IMR-90 (cell line): Measurements from ENCODE around the gene FGD5. TPM values are rescaled to one million over a fixed set of nuclear protein-coding genes. Genes with fewer than 3 reads are reported as not detected.

Experiments
- ATAC-seq: fragments of 200-7000 bp; cut with Tn5 transposase; 2 replicates; pipeline ENCODE4 v1.9.1; 2020; ENCODE audit warnings: low read depth, mild to moderate bottlenecking, moderate library complexity
- BruUV-seq: library from RNA; stranded (reverse); fragments of 400-500 nt; replicated peaks from 2 replicates; lab custom pipeline; 2021; lab: Mats Ljungman, UMichigan
- CTCF ChIA-PET: fragments of 300-600 bp; formaldehyde crosslinking; extraction: SDS; loops from one replicate; lab custom pipeline; 2021; ENCODE audit warnings: antibody characterized with exemption; lab: Yijun Ruan, JAX
- POLR2A ChIA-PET: fragments of 300-600 bp; sonication (Branson Sonifier 250); formaldehyde crosslinking; loops from one replicate; lab custom pipeline; 2022; ENCODE audit warnings: antibody characterized with exemption; ENCODE audit not compliant: unreplicated experiment; lab: Charles Lee
- DNase-seq: peaks from one replicate; pipeline ENCODE4 v3.0.0; 2013
- H2AFZ ChIP-seq: replicated peaks from 2 replicates; pipeline ENCODE3; 2013; ENCODE audit warnings: low read length, mild to moderate bottlenecking; ENCODE audit not compliant: poor library complexity
- H2AK5ac ChIP-seq: 2 replicates; pipeline ENCODE4 v1.6.1; 2013; ENCODE audit warnings: low read depth, low read length, inconsistent platforms
- H2AK9ac ChIP-seq: replicated peaks from 2 replicates; pipeline ENCODE3; 2013; ENCODE audit warnings: mild to moderate bottlenecking, low read depth, low read length, moderate library complexity; ENCODE audit not compliant: poor library complexity
- H2BK120ac ChIP-seq: 2 replicates; pipeline ENCODE4 v1.6.1; 2013; ENCODE audit warnings: low read depth, low read length, inconsistent platforms
- H2BK15ac ChIP-seq: 3 replicates; pipeline ENCODE4 v1.6.1; 2013; ENCODE audit warnings: low read depth, low read length, inconsistent platforms
- H2BK20ac ChIP-seq: 2 replicates; pipeline ENCODE4 v1.6.1; 2013; ENCODE audit warnings: low read depth, mild to moderate bottlenecking, inconsistent platforms, low read length, moderate library complexity
- H2BK5ac ChIP-seq: 2 replicates; pipeline ENCODE4 v1.6.1; 2013; ENCODE audit warnings: mild to moderate bottlenecking, low read depth, low read length, inconsistent platforms; ENCODE audit not compliant: poor library complexity, severe bottlenecking
- H3K14ac ChIP-seq: replicated peaks from 2 replicates; pipeline ENCODE4 v1.6.1; 2013; ENCODE audit warnings: low read depth, low read length, inconsistent platforms
- H3K18ac ChIP-seq: 2 replicates; pipeline ENCODE4 v1.6.1; 2013; ENCODE audit warnings: low read depth, low read length, control low read depth
- H3K23ac ChIP-seq: 2 replicates; pipeline ENCODE4 v1.6.1; 2013; ENCODE audit warnings: low read depth, low read length, inconsistent platforms
- H3K27ac ChIP-seq: 2 replicates; pipeline ENCODE4 v1.5.1; 2013; ENCODE audit warnings: mild to moderate bottlenecking, control low read depth, low read length; ENCODE audit not compliant: insufficient read depth
- H3K27me3 ChIP-seq: 2 replicates; pipeline ENCODE4 v1.6.1; 2013; ENCODE audit warnings: low read length; ENCODE audit not compliant: control insufficient read depth, insufficient read depth
- H3K36me3 ChIP-seq: 2 replicates; pipeline ENCODE4 v1.6.1; 2013; ENCODE audit warnings: low read length, mixed read lengths; ENCODE audit not compliant: control insufficient read depth, insufficient read depth
- H3K4ac ChIP-seq: 2 replicates; pipeline ENCODE4 v1.6.1; 2013; ENCODE audit warnings: low read depth, low read length, inconsistent platforms
- H3K4me1 ChIP-seq: 2 replicates; pipeline ENCODE4 v1.6.1; 2013; ENCODE audit warnings: low read length, mixed read lengths; ENCODE audit not compliant: control insufficient read depth, insufficient read depth
- H3K4me2 ChIP-seq: 2 replicates; pipeline ENCODE4 v1.6.1; 2013; ENCODE audit warnings: low read depth, mild to moderate bottlenecking, control low read depth, low read length, moderate library complexity
- H3K4me3 ChIP-seq: 2 replicates; pipeline ENCODE4 v1.5.1; 2013; ENCODE audit warnings: low read depth, mild to moderate bottlenecking, control low read depth, low read length, moderate library complexity; ENCODE audit not compliant: insufficient read depth
- H3K56ac ChIP-seq: 2 replicates; pipeline ENCODE4 v1.6.1; 2013; ENCODE audit warnings: low read length, inconsistent platforms; ENCODE audit not compliant: insufficient read depth; ENCODE audit errors: extremely low read depth
- H3K79me1 ChIP-seq, 2 experiments: 2 replicates each; pipeline ENCODE4 v1.6.1; 2013; ENCODE audit warnings: low read length in 2 of 2, inconsistent platforms in 1 of 2, low read depth in 1 of 2
- H3K9ac ChIP-seq: 2 replicates; pipeline ENCODE4 v1.6.1; 2013; ENCODE audit warnings: low read depth, low read length, control low read depth
- H3K9me1 ChIP-seq: 2 replicates; pipeline ENCODE4 v1.6.1; 2013; ENCODE audit warnings: low read length, inconsistent platforms; ENCODE audit not compliant: insufficient read depth
- H3K9me3 ChIP-seq: 2 replicates; pipeline ENCODE4 v1.6.1; 2013; ENCODE audit warnings: low read length; ENCODE audit not compliant: control insufficient read depth, insufficient read depth
- H4K20me1 ChIP-seq: 2 replicates; pipeline ENCODE4 v1.6.1; 2013; ENCODE audit warnings: low read length, inconsistent platforms; ENCODE audit not compliant: insufficient read depth
- H4K5ac ChIP-seq: 2 replicates; pipeline ENCODE4 v1.6.1; 2013; ENCODE audit warnings: mild to moderate bottlenecking, low read depth, low read length, control low read depth
- H4K8ac ChIP-seq, 2 experiments: 2 replicates each; pipeline ENCODE4 v1.6.1; 2013; ENCODE audit warnings: low read depth in 2 of 2, low read length in 2 of 2, control low read depth in 1 of 2, inconsistent platforms in 1 of 2
- H4K91ac ChIP-seq: 2 replicates; pipeline ENCODE4 v1.6.1; 2013; ENCODE audit warnings: low read depth, low read length, inconsistent platforms; ENCODE audit not compliant: insufficient read depth
- MAFK ChIP-seq: IDR thresholded peaks from 2 replicates; pipeline ENCODE4 v1.6.1; 2012; ENCODE audit warnings: low read depth, low read length, improper control_type of control experiment
- MXI1 ChIP-seq: IDR thresholded peaks from 2 replicates; pipeline ENCODE4 v1.6.1; 2012; ENCODE audit warnings: low read depth, mild to moderate bottlenecking, low read length, moderate library complexity, borderline replicate concordance
- USF2 ChIP-seq: fragments of 150-350 bp; IDR thresholded peaks from 2 replicates; pipeline ENCODE4 v1.6.1; 2017; ENCODE audit warnings: mild to moderate bottlenecking, antibody characterized with exemption, low read length, low read depth
- WGBS, 2 experiments: methylation state at CpG; one replicate each; pipeline versions ENCODE4 v1.1.5 to v1.1.7; 2013; ENCODE audit warnings: missing lambda C conversion rate in 2 of 2; ENCODE audit not compliant: insufficient read length in 1 of 2; ENCODE audit errors: extremely low coverage in 2 of 2; 5-methylcytosine and 5-hydroxymethylcytosine counted together
- dilution Hi-C: fragments of 300-500 bp; cut with HindIII; formaldehyde crosslinking; loops from one replicate; pipeline ENCODE4 v1.14.3; 2018; ENCODE audit warnings: low sequenced_read_pairs; ENCODE audit not compliant: unreplicated experiment
- in situ Hi-C: fragments of 300-500 bp; cut with MboI; formaldehyde crosslinking; loops from 3 replicates; pipeline ENCODE4 v1.14.3; 2019; ENCODE audit warnings: low sequenced_read_pairs, inconsistent platforms, mixed read lengths
- intact Hi-C: fragments of 100-400 bp; cut with micrococcal nuclease; formaldehyde crosslinking; loops from 2 replicates; pipeline ENCODE4 v1.10.0; 2022
- polyA plus RNA-seq, 3 experiments: library from polyadenylated mRNA; depleted of rRNA; stranded (reverse); fragments of >200 nt; gene quantifications; 2 replicates each; pipeline ENCODE4 v1.2.3, GENCODE V29; 2012; ENCODE audit warnings: low replicate concordance in 1 of 3
- total RNA-seq: library from RNA; depleted of rRNA; stranded (reverse); fragments of >200 nt; gene quantifications from 2 replicates; pipeline ENCODE4 v1.2.3, GENCODE V29; 2012

Gene FGD5
- total and polyA plus RNA-seq, 2 of the 4 experiments (the other 2 are of a cell fraction): not detected

- Histone ChIP-seq H4K8ac (no peak overlapping the region), H4K20me1 (no peaks in the 10 kb centered on the region), H2BK15ac (no peak overlapping the region), H2AK5ac (no peak overlapping the region), H3K27me3 (no peaks in the 10 kb centered on the region), H2AK9ac (no peak overlapping the region), H3K18ac (no peak overlapping the region), H3K79me1 (peaks cover 41 to 53% of the 10 kb centered on the region in 2 experiments), H4K91ac (no peak overlapping the region), H2BK5ac (no peak overlapping the region), H2AFZ (no peak overlapping the region), H3K23ac (no peak overlapping the region), H3K27ac (no peak overlapping the region), H3K36me3 (peaks cover 5% of the 10 kb centered on the region), H3K4me3 (no peak overlapping the region), H2BK20ac (no peak overlapping the region), H3K4ac (no peak overlapping the region), H4K5ac (no peak overlapping the region), H3K9ac (no peak overlapping the region), H3K4me2 (no peak overlapping the region), H3K14ac (no peak overlapping the region), H3K9me3 (no peaks in the 10 kb centered on the region), H3K9me1 (peaks cover 9% of the 10 kb centered on the region; the same call in 1 of the 2 replicates), H3K4me1 (no peaks in the 10 kb centered on the region), H3K56ac (no peak overlapping the region), H2BK120ac (no peak overlapping the region)
- no peak for ATAC-seq
- no peak for DNase-seq
- in situ Hi-C loops: no loop called here
- WGBS, 2 experiments: no CpG with 5 or more reads among the region's 2 CpGs
- CTCF ChIA-PET: no interaction called here
- dilution Hi-C loops: no loop called here
- no TSS peak for BruUV-seq
- POLR2A ChIA-PET: no interaction called here
- intact Hi-C loops: no loop called here
- TF ChIP-seq MAFK (no peak), USF2 (no peak), MXI1 (no peak)
These were observed 131.5 kb downstream of the FGD5 start for GRCh38 chr3:14950274-14950673.
